ENCODE measurements around the gene C1orf53. TPM values are rescaled to one million over a fixed set of nuclear protein-coding genes. Genes with fewer than 3 reads are reported as not detected.

C1orf53 gene
- total RNA-seq, 4 donors from 2014 or later, result 2.1 to 4.8 (median 3.8) TPM; not detected in 1

DNA sequence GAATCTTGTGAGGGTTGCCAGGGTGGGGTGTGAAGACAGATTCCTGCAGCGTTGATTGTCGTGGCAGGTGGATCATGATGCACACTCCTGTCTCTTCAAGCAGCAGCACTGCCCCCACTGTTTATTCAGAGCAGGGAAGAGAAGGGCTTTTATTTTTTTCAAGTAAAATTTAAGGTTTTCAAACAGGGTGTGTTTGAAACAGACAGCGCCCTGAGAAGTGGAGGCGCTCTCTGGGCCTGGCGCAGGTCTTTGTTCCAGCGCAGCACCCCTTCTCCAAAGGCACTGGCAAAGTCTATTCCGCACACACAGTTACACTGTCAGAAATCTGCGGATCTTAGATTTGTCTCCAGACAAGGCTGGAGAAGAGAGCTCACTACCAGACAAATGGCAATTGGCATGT, 7.0 kb downstream of the C1orf53 start:
- H3K4me3 ChIP-seq, result no peak overlapping the region
- in situ Hi-C loops (cut with MboI; ENCODE audit: low sequenced_read_pairs in 4 of 4), result loop anchor here in 2 of 4 donors (25.0 kb wide), 2 partner anchors 253 to 722 kb away; partner anchors contain the start of gene NEK7 (in 1 of the 2)
- peaks cover 12 to 28% of the 10 kb centered on the region in 2 donors for H3K4me1 ChIP-seq
- ATAC-seq (no peak), DNase-seq (no peak)
- no peaks in the 10 kb centered on the region for H3K36me3 ChIP-seq
- TF ChIP-seq, protein P1, sequence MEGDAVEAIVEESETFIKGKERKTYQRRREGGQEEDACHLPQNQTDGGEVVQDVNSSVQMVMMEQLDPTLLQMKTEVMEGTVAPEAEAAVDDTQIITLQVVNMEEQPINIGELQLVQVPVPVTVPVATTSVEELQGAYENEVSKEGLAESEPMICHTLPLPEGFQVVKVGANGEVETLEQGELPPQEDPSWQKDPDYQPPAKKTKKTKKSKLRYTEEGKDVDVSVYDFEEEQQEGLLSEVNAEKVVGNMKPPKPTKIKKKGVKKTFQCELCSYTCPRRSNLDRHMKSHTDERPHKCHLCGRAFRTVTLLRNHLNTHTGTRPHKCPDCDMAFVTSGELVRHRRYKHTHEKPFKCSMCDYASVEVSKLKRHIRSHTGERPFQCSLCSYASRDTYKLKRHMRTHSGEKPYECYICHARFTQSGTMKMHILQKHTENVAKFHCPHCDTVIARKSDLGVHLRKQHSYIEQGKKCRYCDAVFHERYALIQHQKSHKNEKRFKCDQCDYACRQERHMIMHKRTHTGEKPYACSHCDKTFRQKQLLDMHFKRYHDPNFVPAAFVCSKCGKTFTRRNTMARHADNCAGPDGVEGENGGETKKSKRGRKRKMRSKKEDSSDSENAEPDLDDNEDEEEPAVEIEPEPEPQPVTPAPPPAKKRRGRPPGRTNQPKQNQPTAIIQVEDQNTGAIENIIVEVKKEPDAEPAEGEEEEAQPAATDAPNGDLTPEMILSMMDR (IDR thresholded peaks at IDR 0.05 in 4 of 5, conservative IDR thresholded peaks at IDR 0.05 in 1 of 5), result no peak
- peaks cover 74 to 95% (median 79%) of the 10 kb centered on the region in 3 donors for H3K27me3 ChIP-seq
- H3K9me3 ChIP-seq, result no peaks in the 10 kb centered on the region
- intact Hi-C loops (cut with DNase I; ENCODE audit: low total_unique reads), result no loop called here
- H3K27ac ChIP-seq, result no peak overlapping the region

DNA sequence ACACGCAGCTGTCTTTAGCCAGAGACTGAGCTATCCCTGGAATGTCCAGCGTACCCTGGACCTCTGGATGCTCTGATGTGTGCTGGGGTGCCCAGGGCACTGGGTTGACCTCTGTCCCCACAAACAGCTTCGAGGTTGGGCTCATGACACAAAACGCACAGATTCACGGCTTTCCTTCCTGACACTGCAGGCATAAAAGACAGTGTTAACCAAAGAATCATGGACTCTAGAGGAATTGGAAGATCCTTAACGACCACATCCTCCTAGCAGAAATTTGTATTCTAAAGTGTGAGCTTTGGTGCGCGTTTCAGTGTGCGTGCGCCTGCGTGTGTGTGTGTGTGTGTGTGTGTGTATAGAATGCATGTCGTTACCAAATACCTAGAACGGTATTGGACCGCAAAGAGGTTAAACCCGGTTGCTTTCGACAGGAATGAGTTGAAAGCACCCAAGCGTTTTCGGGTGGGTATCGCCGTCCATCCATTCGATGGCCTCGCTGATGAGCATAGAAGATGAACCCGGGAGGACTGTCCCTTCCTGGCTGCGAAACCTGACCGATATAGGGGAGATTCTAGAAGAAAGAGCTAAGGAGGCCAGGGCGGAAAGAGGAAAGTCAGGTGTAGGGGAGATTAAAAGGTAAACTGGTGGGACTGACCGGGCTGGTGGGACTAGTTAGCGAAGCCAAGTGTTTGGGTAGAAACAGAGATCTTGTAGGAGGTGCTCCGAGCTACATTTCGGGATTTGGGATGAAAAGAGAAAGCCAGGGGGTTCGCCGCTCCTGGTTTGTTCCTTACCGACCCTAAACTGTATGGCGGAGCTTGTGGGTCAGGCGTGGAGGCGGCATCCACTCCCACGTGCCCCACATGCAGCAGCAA, 7.9 kb downstream of the C1orf53 start:
- in situ Hi-C loops (cut with MboI; ENCODE audit: low sequenced_read_pairs in 4 of 4) (loop anchor here in 2 of 4 donors (25.0 kb wide), 2 partner anchors 252 to 723 kb away; partner anchors contain the start of gene NEK7 (in 1 of the 2)), intact Hi-C loops (cut with DNase I; ENCODE audit: low total_unique reads) (no loop called here)
- no peak for TF ChIP-seq POLR2A (IDR thresholded peaks at IDR 0.05)
- TF ChIP-seq, protein P1 (IDR thresholded peaks at IDR 0.05 in 4 of 5, conservative IDR thresholded peaks at IDR 0.05 in 1 of 5), result no peak
- Histone ChIP-seq H3K4me3 (peak overlapping the region in 2 of 4 donors; percentile 22 to 30), H3K9me3 (no peaks in the 10 kb centered on the region), H3K36me3 (no peaks in the 10 kb centered on the region), H3K4me1 (peaks cover 14 to 33% of the 10 kb centered on the region in 2 donors), H3K27me3 (peaks cover 84 to 100% (median 89%) of the 10 kb centered on the region in 3 donors), H3K27ac (no peak overlapping the region)
- ATAC-seq (no peak), DNase-seq (no peak)

DNA sequence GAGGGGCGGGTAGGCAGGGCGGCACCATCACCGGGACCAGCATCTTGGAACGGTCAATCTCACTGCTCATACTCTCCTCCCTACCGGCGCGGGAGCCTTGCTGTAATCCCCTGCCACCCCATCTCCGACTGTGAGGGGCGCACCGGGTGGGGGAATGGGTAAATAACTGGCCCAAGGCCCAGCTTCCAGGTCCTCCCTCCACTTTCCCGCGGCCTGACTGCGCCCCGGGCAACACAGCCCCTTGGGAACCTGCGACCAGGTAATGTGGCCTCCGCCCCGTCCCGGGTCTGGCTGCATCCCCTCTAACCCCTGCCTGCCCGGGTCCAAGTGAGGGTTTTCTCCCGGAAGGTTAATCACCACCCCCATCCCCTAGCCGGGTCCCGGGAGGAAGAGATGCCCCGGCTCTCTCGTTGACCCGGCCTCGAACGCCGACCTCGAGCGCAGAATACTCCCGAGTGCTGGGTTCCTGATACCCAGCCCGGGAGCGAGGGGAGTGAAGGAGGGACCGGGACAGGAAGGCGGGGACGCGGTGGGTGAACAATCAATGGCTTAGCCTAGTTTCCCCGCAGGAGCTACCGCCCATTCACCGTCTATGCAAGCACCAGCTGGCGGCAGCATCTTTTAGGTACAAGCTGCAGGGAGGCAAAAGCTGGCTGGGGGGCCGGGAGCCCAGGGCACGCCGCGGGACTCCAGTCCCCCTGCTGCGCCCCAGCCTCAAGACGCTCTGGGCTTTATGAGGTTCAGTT, 8.9 kb downstream of the C1orf53 start:
- peaks cover 21 to 41% of the 10 kb centered on the region in 2 donors for H3K4me1 ChIP-seq
- H3K4me3 ChIP-seq, result peak overlapping the region in 3 of 4 donors; percentile 4 to 30 (median 25)
- intact Hi-C loops (cut with DNase I; ENCODE audit: low total_unique reads), result no loop called here

More for the DNA sequence above, 8.9 kb downstream of the C1orf53 start:
- no peaks in the 10 kb centered on the region for H3K36me3 ChIP-seq
- TF ChIP-seq, protein P1 (IDR thresholded peaks at IDR 0.05 in 4 of 5, conservative IDR thresholded peaks at IDR 0.05 in 1 of 5), result no peak
- no peak for TF ChIP-seq POLR2A (IDR thresholded peaks at IDR 0.05)
- ATAC-seq (no peak), DNase-seq (no peak)
- peaks cover 93 to 100% (median 98%) of the 10 kb centered on the region in 3 donors for H3K27me3 ChIP-seq
- in situ Hi-C loops (cut with MboI; ENCODE audit: low sequenced_read_pairs in 4 of 4), result loop anchor here in 2 of 4 donors (25.0 kb wide), 2 partner anchors 251 to 724 kb away; partner anchors contain the start of gene NEK7 (in 1 of the 2)
- H3K27ac ChIP-seq, result no peak overlapping the region
- no peaks in the 10 kb centered on the region for H3K9me3 ChIP-seq
